Measurements from ENCODE around the gene KANK4. TPM values are rescaled to one million over a fixed set of nuclear protein-coding genes. Genes with fewer than 3 reads are reported as not detected.
"Not testable (repeated sequence)": the region's sequence is repeated elsewhere in the genome, so short reads cannot be mapped to it uniquely, and the experiment has no call there.

The KANK4 gene
- polyA plus RNA-seq, 4 donors, result 19.3 to 45.3 (median 20.4) TPM

GRCh38 chr1:62276791-62277190 lies 42.4 kb downstream of the KANK4 start:
- DNase-seq (ENCODE audit: low read depth in 4 of 4, low spot score in 3 of 4), result no peak

- DNase-seq (ENCODE audit: low read depth in 4 of 4, low spot score in 3 of 4), result no peak
Observed at GRCh38 chr1:62274496-62275485, 44.4 kb downstream of the KANK4 start.

- DNase-seq (ENCODE audit: low read depth in 4 of 4, low spot score in 3 of 4), result no peak
Observed at GRCh38 chr1:62273953-62274352, 45.3 kb downstream of the KANK4 start.

- no peak for DNase-seq (ENCODE audit: low read depth in 4 of 4, low spot score in 3 of 4)
Observed at GRCh38 chr1:62271948-62272728, 47.1 kb downstream of the KANK4 start.

GRCh38 chr1:62271134-62271533 lies 48.1 kb downstream of the KANK4 start:
- no peak for DNase-seq (ENCODE audit: low read depth in 4 of 4, low spot score in 3 of 4)

GRCh38 chr1:62269851-62270495 lies 49.3 kb downstream of the KANK4 start:
- no peak for DNase-seq (ENCODE audit: low read depth in 4 of 4, low spot score in 3 of 4)

- DNase-seq (ENCODE audit: low read depth in 4 of 4, low spot score in 3 of 4), result no peak
Observed at GRCh38 chr1:62269439-62269838, 49.8 kb downstream of the KANK4 start.

- no peak for DNase-seq (ENCODE audit: low read depth in 4 of 4, low spot score in 3 of 4)
Observed at GRCh38 chr1:62268315-62268714, 50.9 kb downstream of the KANK4 start.

GRCh38 chr1:62265956-62266935 lies 53.0 kb downstream of the KANK4 start:
- DNase-seq (ENCODE audit: low read depth in 4 of 4, low spot score in 3 of 4), result no peak

GRCh38 chr1:62263814-62264353 lies 55.4 kb downstream of the KANK4 start:
- no peak for DNase-seq (ENCODE audit: low read depth in 4 of 4, low spot score in 3 of 4)

- peak in 1 of 4 donors; percentile 48 for DNase-seq (ENCODE audit: low read depth in 4 of 4, low spot score in 3 of 4)
Observed at GRCh38 chr1:62263006-62263813, 56.0 kb downstream of the KANK4 start.

GRCh38 chr1:62260688-62261087 lies 58.5 kb downstream of the KANK4 start:
- no peak for DNase-seq (ENCODE audit: low read depth in 4 of 4, low spot score in 3 of 4)

GRCh38 chr1:62259551-62259950 lies 59.7 kb downstream of the KANK4 start:
- no peak for DNase-seq (ENCODE audit: low read depth in 4 of 4, low spot score in 3 of 4)

- DNase-seq (ENCODE audit: low read depth in 4 of 4, low spot score in 3 of 4), result no peak
Observed at GRCh38 chr1:62250126-62250726, 69.0 kb downstream of the KANK4 start.

GRCh38 chr1:62247391-62248168 lies 71.7 kb downstream of the KANK4 start:
- DNase-seq (ENCODE audit: low read depth in 4 of 4, low spot score in 3 of 4), result no peak

- DNase-seq (ENCODE audit: low read depth in 4 of 4, low spot score in 3 of 4), result no peak
Observed at GRCh38 chr1:62245201-62245600, 74.0 kb downstream of the KANK4 start.

GRCh38 chr1:62244380-62244779 lies 74.9 kb downstream of the KANK4 start:
- not testable (repeated sequence) for DNase-seq (ENCODE audit: low read depth in 4 of 4, low spot score in 3 of 4)
